ENCODE results near the gene HSPA13. TPM values are rescaled to one million over a fixed set of nuclear protein-coding genes. Genes with fewer than 3 reads are reported as not detected.

Gene HSPA13
- 19.1 and 19.3 TPM in 2 replicates for total RNA-seq
- 19.9 TPM for total RNA-seq (2013)
- polyA plus RNA-seq: 7.6 and 22.4 TPM in 2 replicates
- polyA minus RNA-seq: 6.7 and 14.9 TPM in 2 replicates

DNA sequence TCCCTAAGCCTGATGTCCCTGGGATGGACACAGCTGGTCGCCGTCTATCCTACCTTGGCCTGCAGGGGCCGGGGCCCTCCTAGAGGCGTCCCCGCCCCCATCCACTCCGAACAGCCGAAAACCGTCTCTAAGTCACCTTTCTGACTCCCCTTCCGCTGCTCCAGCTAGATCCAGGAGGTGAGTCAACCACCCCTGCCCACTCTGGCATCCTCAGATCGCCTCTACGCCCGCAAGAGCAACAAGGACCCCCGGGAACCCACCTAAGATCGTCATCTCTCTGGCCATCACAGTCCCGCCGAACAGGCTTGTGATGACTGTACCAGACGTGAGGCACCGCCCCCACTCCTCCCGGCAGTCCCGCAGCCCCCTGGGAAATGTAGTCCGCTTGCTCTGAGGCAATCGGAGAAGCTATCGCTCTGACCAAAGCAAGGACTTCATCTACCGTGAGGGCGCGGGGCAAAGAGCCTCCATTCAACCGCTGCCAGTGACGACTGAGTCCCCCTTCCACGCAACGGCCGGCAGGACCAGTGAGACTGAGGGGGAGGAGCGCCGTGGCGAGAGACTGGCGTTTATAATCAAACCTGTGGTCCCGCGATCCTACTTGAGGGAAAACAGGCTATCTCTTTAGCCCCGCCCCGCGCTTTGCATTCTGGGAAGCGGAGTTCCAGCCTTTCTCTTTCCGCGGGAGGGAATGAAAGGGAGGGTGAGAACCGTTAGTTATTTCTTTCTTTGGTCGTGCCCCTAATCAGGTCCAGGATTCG is at the start of gene HSPA13:
HSPA13 (minus strand) TSS at position 312 of the 761 bp plus-strand sequence; CDS start at position 285, 27 bp downstream.
- H3K4me1 Mint-ChIP-seq: peaks cover 37% of the 10 kb centered on the region
- H3K27ac Mint-ChIP-seq: peak within 1 kb of the TSS; percentile 98
- under 1% methylated on average over 46 of the region's 46 CpGs for WGBS (ENCODE audit: insufficient coverage)
- peak within 1 kb of the TSS; percentile 86 for H3K9ac ChIP-seq (ENCODE audit: low read length)
- H3K27me3 Mint-ChIP-seq: no peaks in the 10 kb centered on the region
- peak within 1 kb of the TSS; percentile 98 for H2AFZ ChIP-seq (ENCODE audit: insufficient read depth, low read depth, low read length, poor library complexity, severe bottlenecking)
- DNase-seq (peak; percentile 100), ATAC-seq (ENCODE audit: low read depth) (peak; percentile 93)
- peaks cover 2 to 3% of the 10 kb centered on the region in 2 experiments for H3K36me3 ChIP-seq (replicated peaks in 1 of 2; ENCODE audit: control extremely low read depth in 1 of 2, control insufficient read depth in 1 of 2, extremely low read depth in 1 of 2, insufficient read depth in 2 of 2, low read length in 1 of 2)
- no peaks in the 10 kb centered on the region for H3K9me3 Mint-ChIP-seq (ENCODE audit: insufficient read depth)
- peak within 1 kb of the TSS; percentile 85 to 95 (median 88) for H3K4me3 ChIP-seq (ENCODE audit: control extremely low read depth in 1 of 5, extremely low read depth in 1 of 5, insufficient read depth in 1 of 5, low read depth in 2 of 5, low read length in 4 of 5)
- CTCF ChIA-PET: interaction anchor here (0.6 to 2.4 kb wide), 5 partner anchors 138 to 683 kb away, joined by 3 to 11 read pairs (median 3); no protein-coding TSS in a partner anchor
- peaks cover 10 to 11% of the 10 kb centered on the region in 2 donors for H3K4me1 ChIP-seq (ENCODE audit: control insufficient read depth in 2 of 2, insufficient read depth in 2 of 2, low read length in 2 of 2)
- no peaks in the 10 kb centered on the region for H3K9me3 ChIP-seq (ENCODE audit: control extremely low read depth in 1 of 3, control insufficient read depth in 2 of 3, insufficient read depth in 1 of 3, low read length in 2 of 3)
- no peaks in the 10 kb centered on the region for H4K20me1 ChIP-seq (ENCODE audit: control insufficient read depth, insufficient read depth, low read length, poor library complexity, severe bottlenecking)
- H3K27ac ChIP-seq (ENCODE audit: low read length in 2 of 2): peak within 1 kb of the TSS; percentile 91 to 96
- H3K79me2 ChIP-seq (ENCODE audit: control insufficient read depth, insufficient read depth, low read length): peaks cover 32% of the 10 kb centered on the region
- H3K4me2 ChIP-seq (replicated peaks; ENCODE audit: low read depth, low read length, poor library complexity, severe bottlenecking): peak within 1 kb of the TSS; percentile 71
- POLR2A ChIA-PET: interaction anchor here (0.7 kb wide), 2 partner anchors 236 to 341 kb away, joined by 3 read pairs; no protein-coding TSS in a partner anchor
- peak within 1 kb of the TSS; percentile 100 for H3K4me3 Mint-ChIP-seq
- intact Hi-C loops (cut with micrococcal nuclease): loop anchor here (1.0 to 5.0 kb wide), 9 partner anchors 139 to 1348 kb away; partner anchors contain the start of gene RBM11
- no peaks in the 10 kb centered on the region for H3K27me3 ChIP-seq (replicated peaks in 1 of 4; ENCODE audit: control extremely low read depth in 1 of 4, control insufficient read depth in 3 of 4, insufficient read depth in 4 of 4, low read length in 3 of 4)
- TF ChIP-seq CTCF (IDR thresholded peaks at IDR 0.05) (no peak), EZH2 (IDR thresholded peaks at IDR 0.05; ENCODE audit: borderline replicate concordance, insufficient read depth, low read depth, low read length, poor library complexity, severe bottlenecking) (no peak)

DNA sequence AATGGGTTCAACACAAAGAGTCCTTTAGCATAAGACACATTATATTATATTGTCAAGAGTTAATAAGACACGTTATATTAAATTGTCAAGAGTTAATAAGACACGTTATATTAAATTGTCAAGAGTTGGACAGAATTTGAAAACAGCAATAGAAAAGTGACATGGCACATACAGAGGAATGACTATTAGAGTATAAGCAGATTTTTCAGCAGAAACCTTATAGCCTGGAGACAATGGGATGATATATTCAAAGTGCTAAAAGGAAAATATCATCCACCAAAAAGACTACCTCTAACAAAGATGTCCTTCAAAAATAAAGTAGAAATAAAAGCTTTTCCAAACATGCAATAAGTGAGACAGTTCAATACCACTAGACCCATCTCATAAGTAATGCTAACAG is 36.0 kb upstream of the HSPA13 start:
- DNase-seq (no peak), ATAC-seq (ENCODE audit: low read depth) (no peak)
- H2AFZ ChIP-seq (ENCODE audit: insufficient read depth, low read depth, low read length, poor library complexity, severe bottlenecking): no peak overlapping the region
- POLR2A ChIA-PET: no interaction called here
- peaks cover 0 to 35% (median 34%) of the 10 kb centered on the region in 3 donors for H3K9me3 ChIP-seq (ENCODE audit: control extremely low read depth in 1 of 3, control insufficient read depth in 2 of 3, insufficient read depth in 1 of 3, low read length in 2 of 3)
- no peak overlapping the region for H3K4me2 ChIP-seq (replicated peaks; ENCODE audit: low read depth, low read length, poor library complexity, severe bottlenecking)
- H3K9ac ChIP-seq (ENCODE audit: low read length): no peak overlapping the region
- peaks cover 8% of the 10 kb centered on the region for H3K4me1 Mint-ChIP-seq
- no peaks in the 10 kb centered on the region for H4K20me1 ChIP-seq (ENCODE audit: control insufficient read depth, insufficient read depth, low read length, poor library complexity, severe bottlenecking)
- no peak overlapping the region for H3K4me3 ChIP-seq (ENCODE audit: control extremely low read depth in 1 of 5, extremely low read depth in 1 of 5, insufficient read depth in 1 of 5, low read depth in 2 of 5, low read length in 4 of 5)
- WGBS (ENCODE audit: insufficient coverage): no CpG with 5 or more reads among the region's 2 CpGs
- peaks cover 13% of the 10 kb centered on the region for H3K9me3 Mint-ChIP-seq (ENCODE audit: insufficient read depth)
- H3K79me2 ChIP-seq (ENCODE audit: control insufficient read depth, insufficient read depth, low read length): no peaks in the 10 kb centered on the region
- H3K4me3 Mint-ChIP-seq: no peak overlapping the region
- TF ChIP-seq EZH2 (IDR thresholded peaks at IDR 0.05; ENCODE audit: borderline replicate concordance, insufficient read depth, low read depth, low read length, poor library complexity, severe bottlenecking) (no peak), CTCF (IDR thresholded peaks at IDR 0.05) (no peak)
- H3K4me1 ChIP-seq (ENCODE audit: control insufficient read depth in 2 of 2, insufficient read depth in 2 of 2, low read length in 2 of 2): peaks cover 0 to 4% of the 10 kb centered on the region in 2 donors
- peaks cover 0 to 7% (median under 1%) of the 10 kb centered on the region in 4 experiments for H3K27me3 ChIP-seq (replicated peaks in 1 of 4; ENCODE audit: control extremely low read depth in 1 of 4, control insufficient read depth in 3 of 4, insufficient read depth in 4 of 4, low read length in 3 of 4)
- intact Hi-C loops (cut with micrococcal nuclease): no loop called here
- H3K27ac ChIP-seq (ENCODE audit: low read length in 2 of 2): no peak overlapping the region
- CTCF ChIA-PET: no interaction called here
- no peaks in the 10 kb centered on the region for H3K36me3 ChIP-seq (replicated peaks in 1 of 2; ENCODE audit: control extremely low read depth in 1 of 2, control insufficient read depth in 1 of 2, extremely low read depth in 1 of 2, insufficient read depth in 2 of 2, low read length in 1 of 2)
- H3K27ac Mint-ChIP-seq: no peak overlapping the region
- peaks cover 4% of the 10 kb centered on the region for H3K27me3 Mint-ChIP-seq
